COLO829 (cell line): ENCODE data around the gene L1TD1.
A peak's percentile ranks its signal among the peaks of the same experiment; 100 is the strongest.
"Not testable (repeated sequence)": the region's sequence is repeated elsewhere in the genome, so short reads cannot be mapped to it uniquely, and the experiment has no call there.

Experiments used
- DNase-seq: peaks from one replicate; pipeline ENCODE4 v3.0.0; 2012; ENCODE audit warnings: low spot score

Gene L1TD1

GRCh38 chr1:62194651-62195544 lies at the start of gene L1TD1:
Gene L1TD1 (plus strand): TSS chr1:62194849. CDS start chr1:62206629, 11,780 bp downstream.
- no peak for DNase-seq

DNA sequence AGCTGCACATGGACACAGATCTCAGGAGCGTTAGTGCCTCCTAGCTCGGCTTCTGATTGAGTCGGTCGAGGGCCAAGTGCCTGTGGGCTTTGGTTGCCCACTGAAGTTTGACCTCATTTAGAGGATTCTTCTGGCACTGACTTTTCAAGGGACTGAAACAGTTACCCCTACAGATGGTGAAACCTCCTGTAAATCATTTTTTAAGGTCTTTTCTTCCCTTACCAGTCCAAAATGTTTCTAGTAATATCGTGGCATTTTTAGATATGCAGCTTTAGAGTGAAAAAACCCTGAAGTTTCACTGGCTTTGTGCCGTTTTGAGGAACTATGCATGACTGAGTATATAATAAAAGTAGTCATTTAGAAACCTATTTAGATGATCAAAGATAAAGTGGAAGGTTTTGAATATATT lies 34.7 kb upstream of the L1TD1 start:
- DNase-seq, result no peak

GRCh38 chr1:62161711-62162110 lies 32.9 kb upstream of the L1TD1 start:
- no peak for DNase-seq

GRCh38 chr1:62170380-62170779 lies 24.3 kb upstream of the L1TD1 start:
- not testable (repeated sequence) for DNase-seq

GRCh38 chr1:62175568-62176179 lies 19.0 kb upstream of the L1TD1 start:
- DNase-seq, result peak; percentile 26

GRCh38 chr1:62176597-62177312 lies 17.9 kb upstream of the L1TD1 start:
- DNase-seq, result no peak

DNA sequence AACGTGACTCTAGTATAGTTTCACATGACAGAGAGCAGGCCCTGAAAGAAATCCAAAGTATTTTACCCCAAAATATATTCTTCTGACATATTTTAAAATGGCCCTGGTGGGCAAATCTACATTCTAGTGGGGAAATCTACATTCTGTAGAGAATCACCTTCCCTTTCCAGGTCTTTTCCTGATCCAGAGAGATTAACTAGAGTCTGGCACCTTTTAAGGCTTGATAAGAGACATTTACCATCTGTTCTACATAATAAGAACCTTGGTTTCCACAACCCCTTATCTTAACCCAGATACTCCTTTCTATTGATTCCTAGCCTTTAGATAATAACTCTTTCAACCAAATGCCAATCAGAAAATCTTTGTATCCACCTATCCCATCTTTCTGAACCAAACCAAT lies 17.0 kb upstream of the L1TD1 start:
- DNase-seq, result no peak

DNA sequence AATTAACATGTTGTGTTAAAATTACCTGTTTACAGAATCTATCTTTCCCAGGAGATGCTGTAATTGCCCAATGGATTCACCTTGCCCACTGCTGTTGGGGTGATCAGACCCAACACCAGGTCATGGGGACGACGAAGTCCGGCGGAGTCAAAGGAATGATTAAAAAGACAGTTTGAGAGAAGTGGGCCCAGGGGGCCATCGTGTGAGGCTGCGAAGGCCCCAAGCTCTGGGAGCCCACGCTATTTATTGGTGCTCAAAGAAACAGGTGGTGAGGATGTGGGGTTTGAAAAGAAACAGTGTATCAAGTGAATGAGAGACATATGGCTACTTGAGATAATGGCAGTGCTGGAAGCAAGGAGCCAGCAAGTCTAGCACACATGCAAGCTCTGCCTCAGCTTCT lies 16.3 kb upstream of the L1TD1 start:
- DNase-seq, result no peak

GRCh38 chr1:62180054-62180453 lies 14.6 kb upstream of the L1TD1 start:
- DNase-seq, result not testable (repeated sequence)

GRCh38 chr1:62180639-62181038 lies 14.0 kb upstream of the L1TD1 start:
- DNase-seq, result no peak

- no peak for DNase-seq
These were observed 13.1 kb upstream of the L1TD1 start for GRCh38 chr1:62181532-62181931.

DNA sequence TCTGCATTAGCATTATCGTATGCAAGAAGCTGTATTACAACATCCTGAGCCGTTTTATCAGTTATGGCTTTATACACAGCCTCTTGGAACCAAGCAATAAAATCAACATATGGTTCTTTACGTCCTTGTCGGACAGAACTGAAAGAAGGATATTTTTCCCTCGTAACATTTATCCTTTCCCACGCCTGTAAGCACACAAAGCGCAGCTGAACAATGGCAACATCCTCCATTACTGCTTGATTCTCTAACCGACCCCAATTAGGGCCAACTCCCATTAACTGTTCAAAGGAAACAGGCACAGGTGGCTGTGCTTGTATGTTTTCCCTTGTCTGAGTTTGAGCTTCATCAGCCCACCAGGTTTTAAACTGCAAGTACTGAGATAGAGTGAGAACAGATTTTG lies 12.5 kb upstream of the L1TD1 start:
- DNase-seq, result not testable (repeated sequence)

GRCh38 chr1:62183164-62184020 lies 11.3 kb upstream of the L1TD1 start:
- DNase-seq, result not testable (repeated sequence)

GRCh38 chr1:62184336-62184735 lies 10.3 kb upstream of the L1TD1 start:
- DNase-seq, result no peak

DNA sequence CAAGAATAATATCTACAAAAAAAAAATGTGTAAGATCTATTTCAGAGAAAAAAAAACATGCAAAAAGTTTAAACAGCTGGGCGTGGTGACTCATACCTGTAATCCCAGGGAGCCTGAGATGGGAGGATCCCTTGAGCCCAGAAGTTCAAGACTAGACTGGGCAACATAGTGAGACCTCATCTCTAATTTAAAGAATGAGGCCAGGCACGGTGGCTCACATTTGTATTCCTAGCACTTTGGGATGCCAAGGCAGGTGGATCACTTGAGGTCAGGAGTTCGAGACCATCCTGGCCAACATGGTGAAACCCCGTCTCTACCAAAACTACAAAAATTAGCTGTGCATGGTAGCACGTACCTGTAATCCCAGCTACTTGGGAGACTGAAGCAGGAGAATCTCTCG lies 9.4 kb upstream of the L1TD1 start:
- DNase-seq, result not testable (repeated sequence)

DNA sequence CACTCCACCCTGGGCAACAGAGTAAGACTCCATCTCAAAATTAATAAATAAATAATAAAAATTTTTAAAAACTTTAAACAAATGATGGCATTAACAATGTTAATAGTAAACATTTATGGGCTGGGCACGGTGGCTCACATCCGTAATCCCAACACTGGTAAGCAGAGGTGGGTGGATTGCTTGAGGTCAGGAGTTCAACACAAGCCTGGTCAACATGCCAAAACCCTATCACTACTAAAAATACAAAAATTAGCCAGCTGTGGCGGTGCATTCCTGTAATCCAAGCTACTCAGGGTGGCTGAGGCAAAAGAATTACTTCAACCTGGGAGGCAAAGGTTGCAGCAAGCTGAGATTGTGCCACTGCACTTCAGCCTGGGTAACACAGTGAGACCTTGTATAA lies 9.0 kb upstream of the L1TD1 start:
- DNase-seq, result no peak

GRCh38 chr1:62187548-62187947 lies 7.1 kb upstream of the L1TD1 start:
- DNase-seq, result no peak

- DNase-seq, result no peak
These were observed 6.5 kb upstream of the L1TD1 start for GRCh38 chr1:62188111-62188510.

DNA sequence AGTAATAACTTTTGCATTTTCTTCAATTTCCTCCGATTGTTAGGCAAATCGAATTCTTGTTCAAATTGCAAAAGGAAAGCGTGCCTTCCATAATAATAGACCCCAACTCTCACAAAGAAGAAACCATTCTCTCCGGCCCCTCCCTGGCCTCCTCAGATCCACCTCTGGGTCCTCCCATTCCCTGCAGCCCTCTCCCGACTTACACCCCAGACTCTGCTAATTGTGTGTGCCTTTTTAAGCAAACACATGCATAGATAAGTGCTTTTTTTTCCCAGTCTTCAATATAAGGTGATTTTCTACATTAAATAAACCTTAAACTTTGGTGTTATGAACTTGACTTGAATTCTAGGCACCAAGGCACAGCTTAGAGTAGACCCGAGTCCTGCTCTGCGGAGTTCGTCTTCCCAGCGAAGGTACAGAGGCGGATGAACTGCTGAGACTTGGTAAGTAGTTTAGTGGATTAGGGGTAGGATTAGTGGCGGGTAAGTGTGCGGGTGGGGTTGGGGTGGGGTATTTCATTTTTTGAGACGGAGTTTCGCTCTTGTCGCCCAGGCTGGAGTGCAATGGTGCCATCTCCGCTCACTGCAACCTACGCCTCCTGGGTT lies 1.5 kb downstream of the L1TD1 start:
- DNase-seq, result no peak

GRCh38 chr1:62198069-62198780 lies 3.6 kb downstream of the L1TD1 start:
- DNase-seq, result no peak

GRCh38 chr1:62198781-62199125 lies 4.1 kb downstream of the L1TD1 start:
- no peak for DNase-seq
